ENCODE results near the gene GKAP1. TPM values are rescaled to one million over a fixed set of nuclear protein-coding genes. Genes with fewer than 3 reads are reported as not detected.
"Not testable (repeated sequence)": the region's sequence is repeated elsewhere in the genome, so short reads cannot be mapped to it uniquely, and the experiment has no call there.

The GKAP1 gene
- total and polyA plus RNA-seq, 2 of the 13 experiments (the other 11 are each of a cell fraction or from before 2014, with no cell fraction given), result 5.6 to 6.1 TPM

DNA sequence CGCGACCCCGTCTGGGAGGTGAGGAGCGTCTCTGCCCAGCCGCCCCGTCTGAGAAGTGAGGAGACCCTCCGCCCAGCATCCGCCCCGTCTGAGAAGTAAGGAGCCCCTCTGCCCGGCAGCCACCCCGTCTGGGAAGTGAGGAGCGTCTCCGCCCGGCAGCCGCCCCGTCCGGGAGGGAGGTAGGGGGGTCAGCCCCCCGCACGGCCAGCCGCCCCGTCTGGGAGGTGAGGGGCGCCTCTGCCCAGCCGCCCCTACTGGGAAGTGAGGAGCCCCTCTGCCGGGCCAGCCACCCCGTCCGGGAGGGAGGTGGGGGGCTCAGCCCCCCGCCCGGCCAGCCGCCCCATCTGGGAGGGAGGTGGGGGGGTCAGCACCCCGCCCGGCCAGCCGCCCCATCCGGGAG lies 13.6 kb downstream of the GKAP1 start:
- BruUV-seq (replicated peaks); H3K79me2 ChIP-seq (ENCODE audit: insufficient read depth, low read length); H3K27ac ChIP-seq (ENCODE audit: extremely low read length, insufficient read depth, low read length); in situ Hi-C loops (cut with HindIII; ENCODE audit: extremely low pct_ligation_motif_present, low pct_unique_long_range_greater_than_20kb); H3K4me3 ChIP-seq (replicated peaks in 1 of 3; ENCODE audit: insufficient read depth in 1 of 3, low read depth in 2 of 3, low read length in 3 of 3); ATAC-seq; H3K27me3 ChIP-seq (ENCODE audit: control insufficient read depth in 1 of 2, insufficient read depth in 2 of 2, low read length in 2 of 2); H3K4me2 ChIP-seq (ENCODE audit: low read depth, low read length); H3K9ac ChIP-seq (ENCODE audit: insufficient read depth, low read depth, low read length); H3K4me1 ChIP-seq (ENCODE audit: insufficient read depth, low read length); H4K20me1 ChIP-seq (ENCODE audit: insufficient read depth, low read length); H3K36me3 ChIP-seq (replicated peaks in 1 of 2; ENCODE audit: control insufficient read depth in 1 of 2, insufficient read depth in 2 of 2, low read length in 2 of 2); POLR2A ChIA-PET; DNase-seq (ENCODE audit: low spot score); CTCF ChIA-PET (ENCODE audit: low intra/inter-chr PET ratio, low total read pairs); H3K9me3 ChIP-seq (ENCODE audit: low read length); H2AFZ ChIP-seq (ENCODE audit: low read length); FAIRE-seq; intact Hi-C loops (cut with micrococcal nuclease; ENCODE audit: unreplicated experiment): not testable (repeated sequence)
- WGBS (ENCODE audit: low lambda C conversion rate), result no CpG with 5 or more reads among the region's 33 CpGs

- POLR2A ChIA-PET, result no interaction called here
- no peak overlapping the region for H3K4me2 ChIP-seq (ENCODE audit: low read depth, low read length)
- FAIRE-seq, result no peak
These were observed 17.1 kb downstream of the GKAP1 start for GRCh38 chr9:83800236-83801033.

More at GRCh38 chr9:83800236-83801033, 17.1 kb downstream of the GKAP1 start:
- Histone ChIP-seq H3K79me2 (ENCODE audit: insufficient read depth, low read length) (no peaks in the 10 kb centered on the region), H3K9ac (ENCODE audit: insufficient read depth, low read depth, low read length) (no peak overlapping the region), H3K4me1 (ENCODE audit: insufficient read depth, low read length) (no peaks in the 10 kb centered on the region), H3K27ac (ENCODE audit: extremely low read length, insufficient read depth, low read length) (no peak overlapping the region), H3K27me3 (ENCODE audit: control insufficient read depth in 1 of 2, insufficient read depth in 2 of 2, low read length in 2 of 2) (no peaks in the 10 kb centered on the region), H3K9me3 (ENCODE audit: low read length) (no peaks in the 10 kb centered on the region), H3K36me3 (replicated peaks in 1 of 2; ENCODE audit: control insufficient read depth in 1 of 2, insufficient read depth in 2 of 2, low read length in 2 of 2) (peaks cover 4 to 22% of the 10 kb centered on the region in 2 experiments; a peak in 4 of 5 replicates), H2AFZ (ENCODE audit: low read length) (no peak overlapping the region), H3K4me3 (replicated peaks in 1 of 3; ENCODE audit: insufficient read depth in 1 of 3, low read depth in 2 of 3, low read length in 3 of 3) (no peak overlapping the region), H4K20me1 (ENCODE audit: insufficient read depth, low read length) (no peaks in the 10 kb centered on the region)
- in situ Hi-C loops (cut with HindIII; ENCODE audit: extremely low pct_ligation_motif_present, low pct_unique_long_range_greater_than_20kb) (no loop called here), intact Hi-C loops (cut with micrococcal nuclease; ENCODE audit: unreplicated experiment) (no loop called here)
- DNase-seq (ENCODE audit: low spot score) (no peak), ATAC-seq (no peak)
- CTCF ChIA-PET (ENCODE audit: low intra/inter-chr PET ratio, low total read pairs), result no interaction called here
- BruUV-seq (replicated peaks), result no TSS peak
- TF ChIP-seq PRDM10 (CRISPR knock-in tag; IDR thresholded peaks at IDR 0.05; ENCODE audit: low read depth) (no peak), CBX5 (CRISPR knock-in tag; IDR thresholded peaks at IDR 0.05; ENCODE audit: borderline replicate concordance) (no peak), SIN3A (IDR thresholded peaks at IDR 0.05; ENCODE audit: borderline replicate concordance, low read depth, low read length) (no peak), RARA (CRISPR knock-in tag; IDR thresholded peaks at IDR 0.05) (no peak), ZNF414 (CRISPR knock-in tag; IDR thresholded peaks at IDR 0.05) (no peak), CREB1 (IDR thresholded peaks at IDR 0.05) (no peak), CREB1 (CRISPR knock-in tag; IDR thresholded peaks at IDR 0.05) (no peak)
- TF ChIP-seq, protein P1, sequence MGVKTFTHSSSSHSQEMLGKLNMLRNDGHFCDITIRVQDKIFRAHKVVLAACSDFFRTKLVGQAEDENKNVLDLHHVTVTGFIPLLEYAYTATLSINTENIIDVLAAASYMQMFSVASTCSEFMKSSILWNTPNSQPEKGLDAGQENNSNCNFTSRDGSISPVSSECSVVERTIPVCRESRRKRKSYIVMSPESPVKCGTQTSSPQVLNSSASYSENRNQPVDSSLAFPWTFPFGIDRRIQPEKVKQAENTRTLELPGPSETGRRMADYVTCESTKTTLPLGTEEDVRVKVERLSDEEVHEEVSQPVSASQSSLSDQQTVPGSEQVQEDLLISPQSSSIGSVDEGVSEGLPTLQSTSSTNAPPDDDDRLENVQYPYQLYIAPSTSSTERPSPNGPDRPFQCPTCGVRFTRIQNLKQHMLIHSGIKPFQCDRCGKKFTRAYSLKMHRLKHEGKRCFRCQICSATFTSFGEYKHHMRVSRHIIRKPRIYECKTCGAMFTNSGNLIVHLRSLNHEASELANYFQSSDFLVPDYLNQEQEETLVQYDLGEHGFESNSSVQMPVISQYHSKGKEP (CRISPR knock-in tag; IDR thresholded peaks at IDR 0.05), result no peak
- TF ChIP-seq, protein P2, sequence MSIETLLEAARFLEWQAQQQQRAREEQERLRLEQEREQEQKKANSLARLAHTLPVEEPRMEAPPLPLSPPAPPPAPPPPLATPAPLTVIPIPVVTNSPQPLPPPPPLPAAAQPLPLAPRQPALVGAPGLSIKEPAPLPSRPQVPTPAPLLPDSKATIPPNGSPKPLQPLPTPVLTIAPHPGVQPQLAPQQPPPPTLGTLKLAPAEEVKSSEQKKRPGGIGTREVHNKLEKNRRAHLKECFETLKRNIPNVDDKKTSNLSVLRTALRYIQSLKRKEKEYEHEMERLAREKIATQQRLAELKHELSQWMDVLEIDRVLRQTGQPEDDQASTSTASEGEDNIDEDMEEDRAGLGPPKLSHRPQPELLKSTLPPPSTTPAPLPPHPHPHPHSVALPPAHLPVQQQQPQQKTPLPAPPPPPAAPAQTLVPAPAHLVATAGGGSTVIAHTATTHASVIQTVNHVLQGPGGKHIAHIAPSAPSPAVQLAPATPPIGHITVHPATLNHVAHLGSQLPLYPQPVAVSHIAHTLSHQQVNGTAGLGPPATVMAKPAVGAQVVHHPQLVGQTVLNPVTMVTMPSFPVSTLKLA (IDR thresholded peaks at IDR 0.05), result no peak
- 95% methylated on average over 13 of the region's 13 CpGs for WGBS (ENCODE audit: low lambda C conversion rate)

Measured in HepG2 (cell line).